SK-N-SH (cell line): ENCODE measurements around the gene TSHR. TPM values are rescaled to one million over a fixed set of nuclear protein-coding genes. Genes with fewer than 3 reads are reported as not detected.

ENCODE experiments used
- CTCF ChIA-PET: fragments of 300-600, 350-600 bp; formaldehyde crosslinking; extraction: SDS; loops from one replicate; lab custom pipeline; 2021; lab: Yijun Ruan, JAX
- POLR2A ChIA-PET: fragments of 350-600 bp; sonication (Branson Sonifier 250); formaldehyde crosslinking; extraction: SDS; loops from one replicate; lab custom pipeline; 2020; ENCODE audit warnings: antibody characterized with exemption, inconsistent platforms; lab: Yijun Ruan, JAX
- DNase-seq: peaks from one replicate; pipeline ENCODE4 v3.0.0; 2012
- H2AFZ ChIP-seq: fragments of 200-600 bp; sonication (generic); 2 replicates; pipeline ENCODE4 v1.8.1; 2016; ENCODE audit warnings: antibody characterized with exemption, mild to moderate bottlenecking, low read depth
- H3F3A ChIP-seq: fragments of 200-600 bp; sonication (generic); replicated peaks from 2 replicates; pipeline ENCODE3; 2016; ENCODE audit warnings: antibody characterized with exemption, mild to moderate bottlenecking; ENCODE audit not compliant: insufficient read depth
- H3K27ac ChIP-seq, 2 experiments: fragments of 200-500 bp in 1 of 2; fragments of 200-600 bp in 1 of 2; sonication (Bioruptor generic) in 1 of 2; sonication (generic), shearing (Covaris generic) in 1 of 2; 2 replicates each; pipeline versions ENCODE4 v1.5.1 to v1.6.1; 2014 to 2016; ENCODE audit warnings: low read depth in 2 of 2, inconsistent platforms in 1 of 2, low read length in 1 of 2, mild to moderate bottlenecking in 1 of 2, mixed read lengths in 1 of 2
- H3K27me3 ChIP-seq: fragments of 200-600 bp; sonication (generic), shearing (Covaris generic); 2 replicates; pipeline ENCODE4 v1.6.1; 2016; ENCODE audit warnings: mixed run types; ENCODE audit not compliant: insufficient read depth
- H3K36me3 ChIP-seq, 2 experiments: fragments of 200-500 bp in 1 of 2; fragments of 200-600 bp in 1 of 2; sonication (Bioruptor generic) in 1 of 2; sonication (generic) in 1 of 2; replicated peaks in 1 of 2; 2 replicates each; pipeline versions ENCODE3 to v1.5.1; 2014 to 2016; ENCODE audit warnings: low read length in 1 of 2, mild to moderate bottlenecking in 1 of 2; ENCODE audit not compliant: insufficient read depth in 2 of 2, control insufficient read depth in 1 of 2
- H3K4me1 ChIP-seq, 2 experiments: fragments of 200-500 bp in 1 of 2; fragments of 200-600 bp in 1 of 2; sonication (Bioruptor generic) in 1 of 2; sonication (generic), shearing (Covaris generic) in 1 of 2; 2 replicates each; pipeline versions ENCODE4 v1.5.1 to v1.6.1; 2014 to 2016; ENCODE audit warnings: low read depth in 1 of 2, low read length in 1 of 2, mixed run types in 1 of 2; ENCODE audit not compliant: insufficient read depth in 2 of 2, control insufficient read depth in 1 of 2
- H3K4me2 ChIP-seq: fragments of 200-600 bp; sonication (generic), shearing (Covaris generic); 2 replicates; pipeline ENCODE4 v1.6.1; 2017; ENCODE audit warnings: mixed run types
- H3K4me3 ChIP-seq, 2 experiments: fragments of 200-500 bp in 1 of 2; fragments of 200-600 bp in 1 of 2; sonication (Bioruptor generic) in 1 of 2; sonication (generic), shearing (Covaris generic) in 1 of 2; 2 replicates each; pipeline versions ENCODE4 v1.5.1 to v1.8.1; 2014 to 2016; ENCODE audit warnings: low read depth in 2 of 2, inconsistent platforms in 1 of 2, low read length in 1 of 2, mild to moderate bottlenecking in 1 of 2, mixed read lengths in 1 of 2, moderate library complexity in 1 of 2
- H3K79me2 ChIP-seq: fragments of 200-600 bp; sonication (generic); 2 replicates; pipeline ENCODE4 v1.8.1; 2017; ENCODE audit warnings: mild to moderate bottlenecking; ENCODE audit not compliant: insufficient read depth
- H3K9ac ChIP-seq: fragments of 200-600 bp; sonication (generic); 2 replicates; pipeline ENCODE4 v1.6.1; 2017; ENCODE audit warnings: mixed run types
- H3K9me2 ChIP-seq: fragments of 200-600 bp; sonication (generic); 2 replicates; pipeline ENCODE4 v1.6.1; 2017; ENCODE audit warnings: mixed run types
- H3K9me3 ChIP-seq: fragments of 200-600 bp; sonication (generic); 2 replicates; pipeline ENCODE4 v1.6.1; 2017; ENCODE audit warnings: mixed run types, mild to moderate bottlenecking, moderate library complexity
- H4K20me1 ChIP-seq: fragments of 200-600 bp; sonication (generic); 2 replicates; pipeline ENCODE4 v1.6.1; 2017; ENCODE audit warnings: mild to moderate bottlenecking, mixed run types; ENCODE audit not compliant: insufficient read depth
- FOSL2 ChIP-seq: IDR thresholded peaks from 2 replicates; pipeline ENCODE4 v1.4.0; 2012; ENCODE audit warnings: low read depth, mild to moderate bottlenecking, moderate library complexity, borderline replicate concordance
- FOXM1 ChIP-seq: IDR thresholded peaks from 2 replicates; pipeline ENCODE4 v1.4.0; 2012; ENCODE audit warnings: low read depth, mild to moderate bottlenecking
- GABPA ChIP-seq: IDR thresholded peaks from 2 replicates; pipeline ENCODE4 v1.4.0; 2012; ENCODE audit warnings: low read depth, mild to moderate bottlenecking
- JUND ChIP-seq: IDR thresholded peaks from 2 replicates; pipeline ENCODE4 v1.4.0; 2012
- MEF2A ChIP-seq: IDR thresholded peaks from 2 replicates; pipeline ENCODE4 v1.4.0; 2012; ENCODE audit warnings: low read depth, borderline replicate concordance
- MXI1 ChIP-seq: IDR thresholded peaks from 2 replicates; pipeline ENCODE4 v1.6.1; 2012; ENCODE audit warnings: mild to moderate bottlenecking, low read depth, low read length, improper control_type of control experiment
- NFIC ChIP-seq: IDR thresholded peaks from 2 replicates; pipeline ENCODE4 v1.4.0; 2012; ENCODE audit warnings: borderline replicate concordance
- RAD21 ChIP-seq: IDR thresholded peaks from 2 replicates; pipeline ENCODE4 v1.6.1; 2012; ENCODE audit warnings: mild to moderate bottlenecking, low read length
- RFX5 ChIP-seq: IDR thresholded peaks from 2 replicates; pipeline ENCODE4 v1.6.1; 2012; ENCODE audit warnings: mild to moderate bottlenecking, improper control_type of control experiment, low read length
- RXRA ChIP-seq: IDR thresholded peaks from 2 replicates; pipeline ENCODE4 v1.4.0; 2012; ENCODE audit warnings: low read depth, mild to moderate bottlenecking, borderline replicate concordance
- SIN3A ChIP-seq: IDR thresholded peaks from 2 replicates; pipeline ENCODE4 v1.6.1; 2012; ENCODE audit warnings: low read depth, mild to moderate bottlenecking, low read length, moderate library complexity, borderline replicate concordance
- TAF1 ChIP-seq: IDR thresholded peaks from 2 replicates; pipeline ENCODE4 v1.6.1; 2012; ENCODE audit warnings: low read depth, mild to moderate bottlenecking, low read length, moderate library complexity, borderline replicate concordance
- TEAD4 ChIP-seq: IDR thresholded peaks from 2 replicates; pipeline ENCODE4 v1.4.0; 2012; ENCODE audit warnings: mild to moderate bottlenecking, borderline replicate concordance; ENCODE audit not compliant: insufficient read depth
- YY1 ChIP-seq: IDR thresholded peaks from 2 replicates; pipeline ENCODE4 v1.4.0; 2012; ENCODE audit warnings: low read depth, mild to moderate bottlenecking
- WGBS: methylation state at CpG from one replicate; pipeline ENCODE4 v1.1.6; 2017; ENCODE audit warnings: low lambda C conversion rate; 5-methylcytosine and 5-hydroxymethylcytosine counted together
- polyA plus RNA-seq, 3 experiments: library from polyadenylated mRNA; depleted of rRNA; stranded (reverse); fragments of >200 nt; gene quantifications; 2 replicates each; pipeline ENCODE4 v1.2.3, GENCODE V29; 2012
- TF ChIP-seq, protein P1 (sequence below): fragments of 200-600 bp; sonication (generic); IDR thresholded peaks from 2 replicates; pipeline ENCODE4 v1.6.1; 2017; ENCODE audit warnings: antibody characterized with exemption, mild to moderate bottlenecking, moderate library complexity
- TF ChIP-seq, protein P2 (sequence below): IDR thresholded peaks from 2 replicates; pipeline ENCODE4; 2012
- TF ChIP-seq, protein P3 (sequence below): IDR thresholded peaks from 2 replicates; pipeline ENCODE4 v1.4.0; 2012; ENCODE audit warnings: low read depth, borderline replicate concordance
- TF ChIP-seq, protein P4 (sequence below): IDR thresholded peaks from 2 replicates; pipeline ENCODE4 v1.6.1; 2012; ENCODE audit warnings: mild to moderate bottlenecking, low read depth, low read length, moderate library complexity
- TF ChIP-seq, protein P5 (sequence below): fragments of 150-350 bp; IDR thresholded peaks from 2 replicates; pipeline ENCODE4 v1.6.1; 2016; ENCODE audit warnings: mild to moderate bottlenecking, low read depth, low read length
- TF ChIP-seq, protein P6 (sequence below): IDR thresholded peaks from 2 replicates; pipeline ENCODE4 v1.4.0; 2012; ENCODE audit warnings: low read depth

The TSHR gene
- polyA plus RNA-seq, 1 of the 3 experiments (the other 2 are of a cell fraction): not detected

DNA sequence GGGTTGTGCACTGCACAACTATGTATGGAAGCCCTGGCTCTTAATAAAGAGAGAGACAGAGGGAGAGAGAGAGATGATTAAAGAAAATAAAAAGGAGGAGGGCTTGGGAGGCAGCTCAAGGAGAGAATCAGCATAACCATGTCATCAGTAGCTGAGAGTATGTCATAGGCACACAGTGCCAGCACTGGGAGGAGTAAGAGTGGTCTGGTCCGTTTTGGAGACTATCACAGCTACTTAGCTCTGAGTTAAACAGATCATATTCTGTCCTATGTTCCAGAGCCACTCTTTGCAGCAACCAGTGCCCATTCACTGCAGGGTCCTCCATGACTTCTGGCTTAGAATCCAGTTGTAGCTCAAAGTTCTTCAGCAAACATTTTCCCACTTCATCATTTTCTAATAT lies 206.3 kb downstream of the TSHR start:
- Histone ChIP-seq H3K9me3 (no peaks in the 10 kb centered on the region), H3K9ac (no peak overlapping the region), H3K4me3 (no peak overlapping the region), H4K20me1 (no peaks in the 10 kb centered on the region), H3K9me2 (no peaks in the 10 kb centered on the region), H3K4me1 (no peaks in the 10 kb centered on the region), H3K79me2 (no peaks in the 10 kb centered on the region), H3K27ac (no peak overlapping the region), H2AFZ (no peak overlapping the region), H3K4me2 (no peak overlapping the region), H3K27me3 (no peaks in the 10 kb centered on the region), H3F3A (no peaks in the 10 kb centered on the region), H3K36me3 (no peaks in the 10 kb centered on the region)
- POLR2A ChIA-PET: no interaction called here
- CTCF ChIA-PET: interaction anchor here (0.9 to 2.5 kb wide), 5 partner anchors 9 to 165 kb away, joined by 3 to 16 read pairs (median 4); no protein-coding TSS in a partner anchor
- WGBS: 9% methylated on average over 1 of the region's 1 CpG
- no peak for DNase-seq
- no peak for TF ChIP-seq FOSL2
- TF ChIP-seq, protein P1, sequence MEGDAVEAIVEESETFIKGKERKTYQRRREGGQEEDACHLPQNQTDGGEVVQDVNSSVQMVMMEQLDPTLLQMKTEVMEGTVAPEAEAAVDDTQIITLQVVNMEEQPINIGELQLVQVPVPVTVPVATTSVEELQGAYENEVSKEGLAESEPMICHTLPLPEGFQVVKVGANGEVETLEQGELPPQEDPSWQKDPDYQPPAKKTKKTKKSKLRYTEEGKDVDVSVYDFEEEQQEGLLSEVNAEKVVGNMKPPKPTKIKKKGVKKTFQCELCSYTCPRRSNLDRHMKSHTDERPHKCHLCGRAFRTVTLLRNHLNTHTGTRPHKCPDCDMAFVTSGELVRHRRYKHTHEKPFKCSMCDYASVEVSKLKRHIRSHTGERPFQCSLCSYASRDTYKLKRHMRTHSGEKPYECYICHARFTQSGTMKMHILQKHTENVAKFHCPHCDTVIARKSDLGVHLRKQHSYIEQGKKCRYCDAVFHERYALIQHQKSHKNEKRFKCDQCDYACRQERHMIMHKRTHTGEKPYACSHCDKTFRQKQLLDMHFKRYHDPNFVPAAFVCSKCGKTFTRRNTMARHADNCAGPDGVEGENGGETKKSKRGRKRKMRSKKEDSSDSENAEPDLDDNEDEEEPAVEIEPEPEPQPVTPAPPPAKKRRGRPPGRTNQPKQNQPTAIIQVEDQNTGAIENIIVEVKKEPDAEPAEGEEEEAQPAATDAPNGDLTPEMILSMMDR: no peak
- TF ChIP-seq, protein P2, sequence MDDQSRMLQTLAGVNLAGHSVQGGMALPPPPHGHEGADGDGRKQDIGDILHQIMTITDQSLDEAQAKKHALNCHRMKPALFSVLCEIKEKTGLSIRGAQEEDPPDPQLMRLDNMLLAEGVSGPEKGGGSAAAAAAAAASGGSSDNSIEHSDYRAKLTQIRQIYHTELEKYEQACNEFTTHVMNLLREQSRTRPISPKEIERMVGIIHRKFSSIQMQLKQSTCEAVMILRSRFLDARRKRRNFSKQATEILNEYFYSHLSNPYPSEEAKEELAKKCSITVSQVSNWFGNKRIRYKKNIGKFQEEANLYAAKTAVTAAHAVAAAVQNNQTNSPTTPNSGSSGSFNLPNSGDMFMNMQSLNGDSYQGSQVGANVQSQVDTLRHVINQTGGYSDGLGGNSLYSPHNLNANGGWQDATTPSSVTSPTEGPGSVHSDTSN: no peak
- TF ChIP-seq, protein P3, sequence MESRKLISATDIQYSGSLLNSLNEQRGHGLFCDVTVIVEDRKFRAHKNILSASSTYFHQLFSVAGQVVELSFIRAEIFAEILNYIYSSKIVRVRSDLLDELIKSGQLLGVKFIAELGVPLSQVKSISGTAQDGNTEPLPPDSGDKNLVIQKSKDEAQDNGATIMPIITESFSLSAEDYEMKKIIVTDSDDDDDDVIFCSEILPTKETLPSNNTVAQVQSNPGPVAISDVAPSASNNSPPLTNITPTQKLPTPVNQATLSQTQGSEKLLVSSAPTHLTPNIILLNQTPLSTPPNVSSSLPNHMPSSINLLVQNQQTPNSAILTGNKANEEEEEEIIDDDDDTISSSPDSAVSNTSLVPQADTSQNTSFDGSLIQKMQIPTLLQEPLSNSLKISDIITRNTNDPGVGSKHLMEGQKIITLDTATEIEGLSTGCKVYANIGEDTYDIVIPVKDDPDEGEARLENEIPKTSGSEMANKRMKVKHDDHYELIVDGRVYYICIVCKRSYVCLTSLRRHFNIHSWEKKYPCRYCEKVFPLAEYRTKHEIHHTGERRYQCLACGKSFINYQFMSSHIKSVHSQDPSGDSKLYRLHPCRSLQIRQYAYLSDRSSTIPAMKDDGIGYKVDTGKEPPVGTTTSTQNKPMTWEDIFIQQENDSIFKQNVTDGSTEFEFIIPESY: no peak
- TF ChIP-seq JUND: no peak
- TF ChIP-seq TEAD4: no peak
- TF ChIP-seq, protein P4, sequence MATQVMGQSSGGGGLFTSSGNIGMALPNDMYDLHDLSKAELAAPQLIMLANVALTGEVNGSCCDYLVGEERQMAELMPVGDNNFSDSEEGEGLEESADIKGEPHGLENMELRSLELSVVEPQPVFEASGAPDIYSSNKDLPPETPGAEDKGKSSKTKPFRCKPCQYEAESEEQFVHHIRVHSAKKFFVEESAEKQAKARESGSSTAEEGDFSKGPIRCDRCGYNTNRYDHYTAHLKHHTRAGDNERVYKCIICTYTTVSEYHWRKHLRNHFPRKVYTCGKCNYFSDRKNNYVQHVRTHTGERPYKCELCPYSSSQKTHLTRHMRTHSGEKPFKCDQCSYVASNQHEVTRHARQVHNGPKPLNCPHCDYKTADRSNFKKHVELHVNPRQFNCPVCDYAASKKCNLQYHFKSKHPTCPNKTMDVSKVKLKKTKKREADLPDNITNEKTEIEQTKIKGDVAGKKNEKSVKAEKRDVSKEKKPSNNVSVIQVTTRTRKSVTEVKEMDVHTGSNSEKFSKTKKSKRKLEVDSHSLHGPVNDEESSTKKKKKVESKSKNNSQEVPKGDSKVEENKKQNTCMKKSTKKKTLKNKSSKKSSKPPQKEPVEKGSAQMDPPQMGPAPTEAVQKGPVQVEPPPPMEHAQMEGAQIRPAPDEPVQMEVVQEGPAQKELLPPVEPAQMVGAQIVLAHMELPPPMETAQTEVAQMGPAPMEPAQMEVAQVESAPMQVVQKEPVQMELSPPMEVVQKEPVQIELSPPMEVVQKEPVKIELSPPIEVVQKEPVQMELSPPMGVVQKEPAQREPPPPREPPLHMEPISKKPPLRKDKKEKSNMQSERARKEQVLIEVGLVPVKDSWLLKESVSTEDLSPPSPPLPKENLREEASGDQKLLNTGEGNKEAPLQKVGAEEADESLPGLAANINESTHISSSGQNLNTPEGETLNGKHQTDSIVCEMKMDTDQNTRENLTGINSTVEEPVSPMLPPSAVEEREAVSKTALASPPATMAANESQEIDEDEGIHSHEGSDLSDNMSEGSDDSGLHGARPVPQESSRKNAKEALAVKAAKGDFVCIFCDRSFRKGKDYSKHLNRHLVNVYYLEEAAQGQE: no peak
- no peak for TF ChIP-seq RXRA
- no peak for TF ChIP-seq RFX5
- no peak for TF ChIP-seq TAF1
- no peak for TF ChIP-seq MEF2A
- TF ChIP-seq SIN3A: no peak
- TF ChIP-seq, protein P5, sequence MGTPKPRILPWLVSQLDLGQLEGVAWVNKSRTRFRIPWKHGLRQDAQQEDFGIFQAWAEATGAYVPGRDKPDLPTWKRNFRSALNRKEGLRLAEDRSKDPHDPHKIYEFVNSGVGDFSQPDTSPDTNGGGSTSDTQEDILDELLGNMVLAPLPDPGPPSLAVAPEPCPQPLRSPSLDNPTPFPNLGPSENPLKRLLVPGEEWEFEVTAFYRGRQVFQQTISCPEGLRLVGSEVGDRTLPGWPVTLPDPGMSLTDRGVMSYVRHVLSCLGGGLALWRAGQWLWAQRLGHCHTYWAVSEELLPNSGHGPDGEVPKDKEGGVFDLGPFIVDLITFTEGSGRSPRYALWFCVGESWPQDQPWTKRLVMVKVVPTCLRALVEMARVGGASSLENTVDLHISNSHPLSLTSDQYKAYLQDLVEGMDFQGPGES: no peak
- no peak for TF ChIP-seq FOXM1
- no peak for TF ChIP-seq MXI1
- no peak for TF ChIP-seq NFIC
- no peak for TF ChIP-seq YY1
- no peak for TF ChIP-seq GABPA
- TF ChIP-seq, protein P6, sequence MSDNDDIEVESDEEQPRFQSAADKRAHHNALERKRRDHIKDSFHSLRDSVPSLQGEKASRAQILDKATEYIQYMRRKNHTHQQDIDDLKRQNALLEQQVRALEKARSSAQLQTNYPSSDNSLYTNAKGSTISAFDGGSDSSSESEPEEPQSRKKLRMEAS: no peak
- TF ChIP-seq RAD21: no peak
